Hematopoietic multipotent progenitor cell treated with erythropoietin and hydrocortisone succinate and interleukin-3 and kit ligand, for 6 days (in vitro differentiated cells): ENCODE data around the gene CCDC198.

Source experiments
- DNase-seq: peaks from one replicate; pipeline ENCODE4 v3.0.0-alpha.2; 2015

The CCDC198 gene, protein sequence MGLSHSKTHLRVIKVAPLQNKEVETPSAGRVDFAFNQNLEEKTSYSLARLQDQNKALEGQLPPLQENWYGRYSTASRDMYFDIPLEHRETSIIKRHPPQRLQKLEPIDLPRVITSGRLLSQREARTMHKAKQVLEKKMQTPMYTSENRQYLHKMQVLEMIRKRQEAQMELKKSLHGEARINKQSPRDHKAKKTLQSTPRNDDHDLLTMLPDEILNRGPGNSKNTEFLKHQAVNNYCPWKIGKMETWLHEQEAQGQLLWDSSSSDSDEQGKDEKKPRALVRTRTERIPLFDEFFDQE

GRCh38 chr14:57493467-57494181 is at the start of gene CCDC198:
TSS of gene CCDC198 (minus strand) at chr14:57493857. CDS start at chr14:57493715, 142 bp downstream.
- no peak for DNase-seq

GRCh38 chr14:57533214-57533613 is 39.6 kb upstream of the CCDC198 start:
- peak; percentile 50 for DNase-seq

DNA sequence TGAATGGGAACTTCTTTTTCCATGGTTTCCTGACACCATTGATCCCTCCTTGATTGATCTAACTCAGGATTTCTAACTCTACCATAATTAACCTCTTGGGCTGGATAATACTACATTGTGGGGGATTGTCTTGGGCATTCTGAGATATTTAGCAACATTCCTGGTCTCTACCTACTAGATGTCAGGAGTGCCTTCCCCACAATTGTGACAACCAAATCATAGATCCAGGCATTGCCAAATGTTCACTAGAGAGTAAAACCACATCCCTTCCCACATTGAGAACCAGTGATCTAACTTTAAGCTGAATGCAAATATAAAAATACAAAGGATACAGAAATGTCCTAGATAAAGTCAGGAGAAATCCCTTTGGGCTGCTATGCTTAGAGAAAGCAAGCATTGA is 36.9 kb upstream of the CCDC198 start:
- DNase-seq = no peak

DNA sequence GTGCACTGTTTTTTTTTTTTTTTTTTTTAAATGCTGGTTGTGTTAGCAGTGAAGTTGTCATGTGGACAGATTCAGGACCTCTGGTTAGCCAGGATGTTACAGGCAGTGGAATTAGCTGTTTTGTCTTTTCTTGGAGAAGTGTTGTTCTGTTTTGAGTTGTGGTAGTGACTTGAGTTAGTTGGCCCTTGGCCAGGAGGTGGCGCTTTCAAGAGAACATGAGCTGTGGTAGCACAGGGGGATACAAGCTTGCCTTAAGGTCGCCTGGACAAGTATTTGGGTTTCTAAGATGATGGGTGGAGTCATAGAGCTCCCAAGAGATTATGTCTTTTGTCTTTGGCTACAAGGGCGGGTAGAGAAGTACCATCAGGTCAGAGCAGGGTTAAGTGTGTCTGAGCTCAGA is 33.3 kb upstream of the CCDC198 start:
- DNase-seq = peak; percentile 3

DNA sequence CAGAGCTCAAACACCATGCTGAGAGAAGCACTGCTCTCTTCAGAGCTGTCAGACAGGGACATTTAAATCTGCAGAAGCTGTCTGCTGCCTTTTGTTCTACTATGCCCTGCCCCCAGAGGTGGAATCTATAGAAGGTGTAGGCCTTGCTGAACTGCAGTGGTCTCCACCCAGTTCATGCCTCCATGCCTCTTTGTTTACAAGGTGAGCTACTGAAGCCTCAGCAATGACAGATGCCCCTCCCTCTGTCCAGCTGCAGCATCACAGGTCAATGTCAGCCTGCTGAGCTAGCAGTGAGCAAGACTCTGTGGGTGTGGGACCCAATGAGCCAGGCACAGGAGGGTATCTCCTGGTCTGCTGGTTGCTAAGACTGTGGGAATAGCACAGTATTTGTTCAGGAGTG is 25.4 kb upstream of the CCDC198 start:
- DNase-seq = no peak

- no peak for DNase-seq
These were observed 18.6 kb upstream of the CCDC198 start for GRCh38 chr14:57512220-57512619.

- no peak for DNase-seq
These were observed 15.1 kb upstream of the CCDC198 start for GRCh38 chr14:57508756-57509155.

DNA sequence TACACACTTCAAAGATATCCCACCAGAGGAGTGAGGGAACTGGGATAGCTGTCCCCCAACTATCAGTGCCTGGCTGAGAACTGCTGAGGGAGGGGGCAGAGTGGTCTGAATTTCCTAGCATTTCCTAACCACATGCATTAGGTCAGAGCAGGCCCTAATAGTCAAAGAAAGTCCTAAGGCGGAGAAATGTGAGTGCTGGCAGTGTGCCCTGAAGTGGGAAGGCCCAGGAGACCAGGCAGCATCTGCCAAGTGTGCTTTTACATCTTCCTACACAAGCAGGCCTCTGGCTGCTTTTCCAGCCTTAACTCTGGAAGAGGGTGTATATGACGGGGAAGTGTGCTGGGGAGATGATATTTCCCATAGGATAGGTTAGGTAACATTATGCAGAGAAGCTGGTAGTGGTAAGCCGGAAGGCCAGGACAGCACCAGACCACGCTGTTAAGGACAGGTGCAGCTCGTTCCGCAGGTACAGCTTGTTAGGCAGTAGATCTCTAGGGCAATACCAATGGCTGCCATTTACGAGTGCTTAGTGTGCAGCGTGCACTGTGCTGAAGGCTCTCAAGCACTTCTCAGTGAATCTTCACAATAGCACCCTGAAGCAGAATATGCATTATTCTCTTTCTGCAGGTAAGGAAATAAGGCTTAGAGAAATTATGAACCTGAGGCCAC is 9.1 kb upstream of the CCDC198 start:
- no peak for DNase-seq

DNA sequence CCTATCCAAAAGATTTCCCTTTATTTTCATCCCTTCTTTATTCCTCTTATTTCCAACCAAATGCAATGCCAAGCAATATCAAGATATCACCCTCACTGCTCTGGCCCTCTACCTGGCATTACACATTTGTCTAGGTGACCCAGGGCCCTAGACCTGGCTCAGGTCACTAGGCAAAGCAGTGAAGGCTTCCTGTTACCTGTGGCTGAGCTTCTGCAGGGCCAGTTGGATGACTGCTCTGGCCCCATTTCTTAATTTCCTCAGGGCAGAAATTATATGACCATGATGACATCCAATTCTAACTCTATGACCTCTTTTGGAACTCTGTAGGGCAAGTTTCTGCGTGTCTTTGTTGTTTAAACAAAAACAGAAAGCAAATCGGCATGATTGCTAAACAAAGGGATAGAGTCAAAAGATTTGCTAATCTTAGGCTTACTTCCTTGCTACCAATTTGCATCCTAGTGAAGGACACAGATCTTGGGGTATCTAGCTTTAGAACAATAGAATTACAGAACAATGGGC is 7.4 kb upstream of the CCDC198 start:
- no peak for DNase-seq

DNA sequence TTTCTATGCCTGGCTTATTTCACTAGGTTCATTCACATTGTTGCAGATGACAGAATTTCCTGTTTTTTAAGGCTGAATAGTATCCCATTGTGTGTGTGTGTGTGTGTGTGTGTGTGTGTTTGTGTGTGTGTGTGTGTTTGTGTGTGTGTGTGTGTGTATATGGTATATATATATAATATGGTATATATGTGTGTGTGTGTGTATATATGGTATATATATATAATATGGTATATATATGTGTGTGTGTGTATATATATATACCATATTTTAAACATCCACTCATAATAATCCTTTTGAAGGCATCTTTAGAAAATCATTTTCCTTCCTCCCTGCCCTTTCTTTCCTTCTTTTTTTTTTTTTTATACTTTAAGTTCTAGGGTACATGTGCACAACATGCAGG is 5.0 kb upstream of the CCDC198 start:
- DNase-seq = no peak

GRCh38 chr14:57498035-57498434 is 4.4 kb upstream of the CCDC198 start:
- no peak for DNase-seq

- DNase-seq = no peak
These were observed 1.8 kb upstream of the CCDC198 start for GRCh38 chr14:57495416-57495815.

DNA sequence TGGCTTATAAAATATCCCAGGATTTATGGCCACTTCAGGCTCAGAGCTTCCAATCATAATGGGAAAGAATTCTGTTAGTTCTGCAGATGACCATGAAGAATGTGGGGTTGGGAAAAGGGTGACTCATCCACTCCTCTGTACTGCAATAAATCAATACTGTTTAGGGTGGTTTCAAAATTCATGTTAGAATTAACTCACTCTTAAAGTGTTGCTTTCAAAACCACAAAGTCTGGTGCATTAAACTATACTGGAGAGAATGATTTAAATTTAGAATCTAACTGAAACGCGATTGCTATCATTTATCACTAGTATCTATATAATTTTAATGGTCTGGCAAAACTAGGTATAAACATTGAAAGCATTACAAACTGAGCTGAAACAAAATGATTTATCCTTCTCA is 798 bp downstream of the CCDC198 start:
- DNase-seq = no peak

GRCh38 chr14:57491640-57492039 is 2.0 kb downstream of the CCDC198 start:
- no peak for DNase-seq

DNA sequence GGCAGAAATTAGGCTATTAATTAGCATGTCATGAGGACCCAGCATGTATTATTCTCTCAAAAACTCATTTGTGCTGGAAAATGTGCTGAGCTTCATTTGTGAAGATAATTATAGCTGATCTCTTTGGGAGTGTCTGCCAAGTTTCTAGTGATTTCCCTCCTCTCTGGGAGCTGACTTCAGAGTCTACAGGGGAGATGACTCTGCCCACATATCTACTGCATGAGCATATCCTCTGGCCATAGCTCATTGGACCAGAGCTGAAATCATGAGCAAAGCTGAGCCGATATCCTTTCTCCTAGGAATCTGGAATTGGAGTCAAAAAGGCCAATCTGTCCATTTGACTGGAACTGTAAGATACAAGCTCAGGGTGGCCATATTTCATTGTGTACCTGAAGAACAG is 5.9 kb downstream of the CCDC198 start:
- DNase-seq = no peak

- peak; percentile 51 for DNase-seq
These were observed 6.8 kb downstream of the CCDC198 start for GRCh38 chr14:57486767-57487379.

DNA sequence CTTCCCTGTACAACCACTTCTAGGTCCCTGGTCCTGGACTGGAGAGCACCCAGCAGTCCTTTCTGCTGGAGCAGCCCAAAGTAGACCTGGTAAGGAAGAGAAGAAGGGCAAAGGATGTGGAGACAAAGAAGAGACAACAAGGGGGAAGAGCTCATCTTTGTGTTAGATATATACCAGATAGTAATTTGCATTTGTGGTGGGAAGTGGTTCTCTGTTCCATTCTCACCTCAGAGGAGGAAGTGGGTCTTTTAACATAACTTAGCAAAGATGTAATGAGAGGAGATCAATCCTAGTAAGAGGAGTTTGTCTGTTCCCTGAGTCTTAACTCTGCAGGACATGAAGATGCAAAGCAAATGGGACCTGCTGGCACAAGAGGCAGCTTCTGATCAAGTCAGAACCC is 8.0 kb downstream of the CCDC198 start:
- DNase-seq = no peak

GRCh38 chr14:57482120-57482519 is 11.5 kb downstream of the CCDC198 start:
- no peak for DNase-seq

- no peak for DNase-seq
These were observed 13.6 kb downstream of the CCDC198 start for GRCh38 chr14:57480051-57480450.

DNA sequence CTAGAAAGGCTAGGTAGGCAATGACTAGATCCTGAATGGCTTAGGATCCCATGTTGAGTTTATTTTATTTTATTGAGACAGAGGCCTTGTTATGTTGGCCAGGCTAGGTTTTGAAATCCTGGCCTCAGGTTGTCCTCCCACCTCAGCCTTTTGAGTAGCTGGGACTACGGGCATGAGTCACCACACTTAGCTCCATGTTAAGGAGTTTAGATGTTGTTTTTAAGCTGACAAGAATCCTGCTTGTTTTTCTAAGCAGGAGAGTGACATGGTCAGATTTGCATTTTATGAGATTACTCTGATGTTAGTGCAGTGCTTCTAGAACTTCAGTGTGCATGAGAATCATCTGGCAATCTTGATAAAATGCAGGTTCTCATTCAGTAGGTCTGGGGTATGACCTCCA is 14.5 kb downstream of the CCDC198 start:
- DNase-seq = no peak

GRCh38 chr14:57478050-57478449 is 15.6 kb downstream of the CCDC198 start:
- no peak for DNase-seq

GRCh38 chr14:57470909-57471308 is 22.7 kb downstream of the CCDC198 start:
- DNase-seq = no peak

DNA sequence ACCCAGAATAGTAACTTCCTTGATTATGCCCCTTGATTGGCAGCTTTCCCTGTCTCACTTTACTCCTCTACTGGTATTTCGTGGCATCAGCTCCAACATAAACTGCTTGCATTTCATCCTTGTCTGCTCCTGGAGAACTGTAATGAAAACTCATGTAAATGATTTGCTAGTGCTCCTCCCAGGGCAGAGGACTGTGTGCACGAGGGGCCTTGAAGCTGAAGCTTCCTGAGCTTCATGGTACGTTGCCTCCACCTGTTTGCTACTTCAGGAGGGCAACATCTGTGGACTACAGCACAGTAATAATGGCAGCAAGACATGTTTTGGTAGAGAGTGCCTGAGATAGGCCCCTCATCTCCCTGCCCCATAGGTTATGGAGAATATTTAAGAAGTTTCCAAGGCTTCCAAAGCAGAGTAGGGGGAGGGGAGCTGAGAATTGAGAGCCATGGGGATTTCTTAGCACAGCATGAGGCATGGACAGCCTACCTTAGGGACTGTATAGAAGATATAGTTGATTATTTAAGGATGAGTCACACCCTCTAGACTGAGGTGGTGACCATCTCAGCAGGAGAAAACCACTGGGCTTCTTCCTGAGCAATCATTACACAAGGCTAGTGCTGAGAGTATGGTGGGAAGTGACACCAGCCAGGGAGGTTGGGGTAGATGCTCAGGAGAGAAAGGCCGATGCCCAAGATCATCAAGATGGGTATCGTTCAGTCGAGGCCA is 29.5 kb downstream of the CCDC198 start:
- DNase-seq = no peak
